RWPE2 (cell line): ENCODE results near the gene ROCK2.

Source experiments
- ATAC-seq: fragments of 200-7000 bp; cut with Tn5 transposase; 3 replicates; pipeline ENCODE4 v1.9.1; 2021; ENCODE audit warnings: low read depth
- DNase-seq: peaks from one replicate; pipeline ENCODE4 v3.0.0-alpha.2; 2020; ENCODE audit warnings: low spot score
- H3K27ac ChIP-seq: fragments of 450-650 bp; 2 replicates; pipeline ENCODE4 v1.5.1; 2017; ENCODE audit warnings: mild to moderate bottlenecking; ENCODE audit not compliant: poor library complexity, severe bottlenecking
- H3K27me3 ChIP-seq: fragments of 250-450 bp; sonication (Bioruptor Pico); 2 replicates; pipeline ENCODE4 v1.5.1; 2021; ENCODE audit warnings: mild to moderate bottlenecking, moderate library complexity; ENCODE audit not compliant: insufficient read depth, poor library complexity, severe bottlenecking
- H3K36me3 ChIP-seq: fragments of 250-450 bp; sonication (Bioruptor Pico); 2 replicates; pipeline ENCODE4 v1.5.1; 2020; ENCODE audit warnings: low read depth, mild to moderate bottlenecking, moderate library complexity
- H3K4me1 ChIP-seq: fragments of 250-450 bp; sonication (Bioruptor Pico); 2 replicates; pipeline ENCODE4 v1.5.1; 2021; ENCODE audit warnings: mild to moderate bottlenecking, moderate library complexity; ENCODE audit not compliant: insufficient read depth, poor library complexity, severe bottlenecking
- H3K4me3 ChIP-seq: fragments of 250-450 bp; sonication (Bioruptor Pico); 2 replicates; pipeline ENCODE4 v1.5.1; 2021; ENCODE audit warnings: mild to moderate bottlenecking, moderate library complexity; ENCODE audit not compliant: severe bottlenecking
- H3K9me3 ChIP-seq: fragments of 250-450 bp; sonication (Bioruptor Pico); 2 replicates; pipeline ENCODE4 v1.5.1; 2021; ENCODE audit warnings: mild to moderate bottlenecking, moderate library complexity; ENCODE audit not compliant: severe bottlenecking
- CTCF ChIP-seq: fragments of 450-650 bp; IDR thresholded peaks from one replicate; pipeline ENCODE4 v1.5.1; 2017; ENCODE audit warnings: mild to moderate bottlenecking, moderate library complexity; ENCODE audit not compliant: poor library complexity, severe bottlenecking

ROCK2 gene

GRCh38 chr2:11144077-11144737 lies 200.2 kb downstream of the ROCK2 start:
- H3K9me3 ChIP-seq = no peaks in the 10 kb centered on the region
- no peak overlapping the region for H3K4me3 ChIP-seq
- H3K27me3 ChIP-seq = no peaks in the 10 kb centered on the region
- TF ChIP-seq CTCF = no peak
- H3K36me3 ChIP-seq = no peaks in the 10 kb centered on the region
- no peak for DNase-seq
- ATAC-seq = no peak
- no peaks in the 10 kb centered on the region for H3K4me1 ChIP-seq
- no peak overlapping the region for H3K27ac ChIP-seq

- ATAC-seq (no peak), DNase-seq (no peak)
- Histone ChIP-seq H3K27me3 (no peaks in the 10 kb centered on the region), H3K9me3 (no peaks in the 10 kb centered on the region), H3K4me3 (no peak overlapping the region), H3K4me1 (no peaks in the 10 kb centered on the region), H3K36me3 (no peaks in the 10 kb centered on the region), H3K27ac (no peak overlapping the region)
- TF ChIP-seq CTCF = no peak
Measured at GRCh38 chr2:11142987-11143386, 201.4 kb downstream of the ROCK2 start.

- no peaks in the 10 kb centered on the region for H3K4me1 ChIP-seq
- H3K4me3 ChIP-seq = no peak overlapping the region
- no peak for DNase-seq
- no peaks in the 10 kb centered on the region for H3K9me3 ChIP-seq
- no peaks in the 10 kb centered on the region for H3K27me3 ChIP-seq
- H3K27ac ChIP-seq = no peak overlapping the region
- no peaks in the 10 kb centered on the region for H3K36me3 ChIP-seq
- TF ChIP-seq CTCF = no peak
- ATAC-seq = no peak
Measured at GRCh38 chr2:11142330-11142729, 202.1 kb downstream of the ROCK2 start.

- Histone ChIP-seq H3K36me3 (no peaks in the 10 kb centered on the region), H3K27ac (no peak overlapping the region), H3K9me3 (no peaks in the 10 kb centered on the region), H3K4me3 (no peak overlapping the region), H3K4me1 (no peaks in the 10 kb centered on the region), H3K27me3 (no peaks in the 10 kb centered on the region)
- ATAC-seq (no peak), DNase-seq (no peak)
- no peak for TF ChIP-seq CTCF
Measured at GRCh38 chr2:11141319-11141718, 203.1 kb downstream of the ROCK2 start.

- no peak for TF ChIP-seq CTCF
- no peak for ATAC-seq
- DNase-seq = no peak
- no peaks in the 10 kb centered on the region for H3K27me3 ChIP-seq
- H3K4me3 ChIP-seq = no peak overlapping the region
- no peaks in the 10 kb centered on the region for H3K4me1 ChIP-seq
- H3K36me3 ChIP-seq = no peaks in the 10 kb centered on the region
- no peaks in the 10 kb centered on the region for H3K9me3 ChIP-seq
- H3K27ac ChIP-seq = no peak overlapping the region
Measured at GRCh38 chr2:11140492-11140891, 203.9 kb downstream of the ROCK2 start.
